Mucosa of descending colon (tissue), 3 donors: ENCODE data around the gene RPL15. TPM values are rescaled to one million over a fixed set of nuclear protein-coding genes. Genes with fewer than 3 reads are reported as not detected.

Source experiments
- ATAC-seq: fragments of 200-7000 bp; cut with Tn5 transposase; one replicate; pipeline ENCODE4 v1.9.1; 2020; ENCODE audit warnings: mild to moderate bottlenecking, moderate library complexity
- DNase-seq, 3 donors: peaks; one replicate each; pipeline ENCODE4 v3.0.0-alpha.2; 2020
- H3K36me3 ChIP-seq: fragments of 200-600 bp; one replicate; pipeline ENCODE4 v1.8.0; 2021; ENCODE audit warnings: low read depth, mild to moderate bottlenecking
- H3K4me1 ChIP-seq: fragments of 200-600 bp; one replicate; pipeline ENCODE4 v1.8.0; 2021; ENCODE audit warnings: low read depth, mild to moderate bottlenecking
- H3K4me3 ChIP-seq: fragments of 200-600 bp; one replicate; pipeline ENCODE4 v1.8.0; 2021; ENCODE audit warnings: mild to moderate bottlenecking
- H3K9me3 ChIP-seq: fragments of 200-600 bp; one replicate; pipeline ENCODE4 v1.8.0; 2021; ENCODE audit warnings: mild to moderate bottlenecking
- intact Hi-C, 2 donors: fragments of 100-400 bp; cut with DNase I in 1 of 2; cut with micrococcal nuclease in 1 of 2; formaldehyde crosslinking; loops; one replicate each; pipeline versions ENCODE4 v1.11.0 to v1.11.1; 2022; cut with DNase I, micrococcal nuclease
- total RNA-seq, 3 donors: library from RNA; stranded (reverse); fragmentation: NEBNext Ultra II Directional in 2 of 3; extraction: Animal tissue kit (Norgen Biotek cat#: 25700) in 2 of 3; gene quantifications; one replicate each; pipeline versions ENCODE4 v1.2.1 to v1.2.4, GENCODE V29; 2021 to 2023
- TF ChIP-seq, protein P1 (sequence below): fragments of 200-600 bp; IDR thresholded peaks from one replicate; pipeline ENCODE4 v1.8.0; 2022; ENCODE audit warnings: antibody characterized with exemption, mild to moderate bottlenecking
- donor health status: DM: no; HTN: no; CAD: no; lungs with moderate emphysema.
- donor health status: DM: no; HTN: no; CAD: no.
- donor health status: DM: no; HTN: yes; CAD: no.

The RPL15 gene
- total RNA-seq, 3 donors from 2014 or later: 1,277 to 1,409 (median 1,319) TPM

DNA sequence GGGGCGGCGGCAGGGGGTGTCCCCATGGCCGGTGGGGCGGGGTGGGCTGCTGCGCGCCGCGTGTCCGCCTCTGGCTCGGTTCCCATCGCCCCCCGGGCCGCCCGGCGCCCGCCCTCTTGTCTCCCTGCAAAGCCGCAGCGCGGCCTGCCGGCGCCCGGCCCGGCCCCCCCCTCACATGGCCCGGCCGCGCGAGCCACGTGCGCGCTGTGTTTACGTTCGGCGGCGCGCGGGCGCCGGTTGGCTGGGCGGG lies 28.7 kb downstream of the RPL15 start:
- Histone ChIP-seq H3K4me3 (peak overlapping the region; percentile 54), H3K4me1 (peaks cover 21% of the 10 kb centered on the region), H3K36me3 (peaks cover 4% of the 10 kb centered on the region), H3K9me3 (no peaks in the 10 kb centered on the region)
- no peak for ATAC-seq
- TF ChIP-seq, protein P1, sequence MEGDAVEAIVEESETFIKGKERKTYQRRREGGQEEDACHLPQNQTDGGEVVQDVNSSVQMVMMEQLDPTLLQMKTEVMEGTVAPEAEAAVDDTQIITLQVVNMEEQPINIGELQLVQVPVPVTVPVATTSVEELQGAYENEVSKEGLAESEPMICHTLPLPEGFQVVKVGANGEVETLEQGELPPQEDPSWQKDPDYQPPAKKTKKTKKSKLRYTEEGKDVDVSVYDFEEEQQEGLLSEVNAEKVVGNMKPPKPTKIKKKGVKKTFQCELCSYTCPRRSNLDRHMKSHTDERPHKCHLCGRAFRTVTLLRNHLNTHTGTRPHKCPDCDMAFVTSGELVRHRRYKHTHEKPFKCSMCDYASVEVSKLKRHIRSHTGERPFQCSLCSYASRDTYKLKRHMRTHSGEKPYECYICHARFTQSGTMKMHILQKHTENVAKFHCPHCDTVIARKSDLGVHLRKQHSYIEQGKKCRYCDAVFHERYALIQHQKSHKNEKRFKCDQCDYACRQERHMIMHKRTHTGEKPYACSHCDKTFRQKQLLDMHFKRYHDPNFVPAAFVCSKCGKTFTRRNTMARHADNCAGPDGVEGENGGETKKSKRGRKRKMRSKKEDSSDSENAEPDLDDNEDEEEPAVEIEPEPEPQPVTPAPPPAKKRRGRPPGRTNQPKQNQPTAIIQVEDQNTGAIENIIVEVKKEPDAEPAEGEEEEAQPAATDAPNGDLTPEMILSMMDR: no peak
- no peak for DNase-seq
- intact Hi-C loops: no loop called here

DNA sequence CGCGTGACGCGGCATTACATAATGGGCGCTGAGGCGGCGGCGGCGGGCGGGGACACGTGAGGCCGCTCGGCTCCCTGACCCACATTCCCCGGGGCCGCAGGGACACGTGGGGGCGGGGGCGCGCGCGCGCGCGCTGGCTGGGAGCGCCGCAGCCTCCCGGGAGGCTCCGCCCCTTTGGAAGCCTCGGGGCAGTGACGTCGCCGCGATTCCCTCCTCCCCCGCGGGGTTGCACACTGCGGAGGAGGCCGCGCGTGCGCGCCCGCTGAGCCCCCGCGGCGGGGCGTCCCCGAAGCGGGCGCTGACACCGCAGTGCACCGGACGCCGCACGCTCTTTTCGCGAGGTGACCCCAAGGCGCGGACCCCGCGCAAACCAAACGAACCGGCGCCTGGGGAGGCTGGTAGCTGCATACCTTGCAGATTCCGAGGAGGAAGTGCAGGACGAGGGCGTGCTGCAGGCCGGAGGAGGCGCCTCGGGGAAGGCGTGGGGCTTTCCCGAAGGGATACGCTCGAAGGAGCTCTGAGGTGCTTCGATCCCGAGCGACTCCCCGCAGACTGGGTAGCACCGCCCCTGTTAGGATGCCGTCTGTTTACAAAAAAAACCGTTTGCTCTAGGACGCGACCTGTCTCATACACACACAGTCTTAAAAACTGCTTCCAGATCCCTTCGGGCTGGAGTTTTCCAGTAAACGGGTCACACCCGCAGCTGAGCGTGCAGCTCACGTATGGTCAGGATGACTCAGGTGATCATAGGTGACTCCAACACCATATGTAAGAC lies 29.2 kb downstream of the RPL15 start:
- Histone ChIP-seq H3K4me1 (peaks cover 23% of the 10 kb centered on the region), H3K36me3 (peaks cover 4% of the 10 kb centered on the region), H3K9me3 (no peaks in the 10 kb centered on the region), H3K4me3 (peak overlapping the region; percentile 54)
- intact Hi-C loops: no loop called here
- TF ChIP-seq, protein P1: no peak
- DNase-seq (peak; percentile 98 to 99 (median 99)), ATAC-seq (peak; percentile 94)

DNA sequence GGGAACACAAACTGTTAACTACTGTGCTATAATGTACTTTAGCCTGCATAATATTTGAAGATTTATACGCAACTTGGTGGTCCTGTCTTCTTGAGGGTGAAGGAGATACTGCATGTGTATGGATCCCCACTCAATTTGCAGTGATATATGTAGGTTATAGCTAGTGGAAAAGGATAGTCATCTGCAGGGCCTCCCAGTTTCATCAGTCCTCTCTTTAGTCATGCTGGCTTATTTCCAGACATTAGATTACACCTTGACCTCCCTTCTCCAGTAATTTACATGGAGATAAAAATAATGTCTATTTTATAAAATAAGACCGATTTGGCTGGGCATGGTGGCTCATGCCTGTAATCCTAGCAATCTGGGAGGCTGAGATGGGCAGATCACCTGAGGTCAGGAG lies 31.8 kb downstream of the RPL15 start:
- ATAC-seq: no peak
- TF ChIP-seq, protein P1: no peak
- intact Hi-C loops: no loop called here
- Histone ChIP-seq H3K36me3 (peaks cover 4% of the 10 kb centered on the region), H3K4me1 (peaks cover 23% of the 10 kb centered on the region), H3K4me3 (no peak overlapping the region), H3K9me3 (no peaks in the 10 kb centered on the region)
- no peak for DNase-seq

DNA sequence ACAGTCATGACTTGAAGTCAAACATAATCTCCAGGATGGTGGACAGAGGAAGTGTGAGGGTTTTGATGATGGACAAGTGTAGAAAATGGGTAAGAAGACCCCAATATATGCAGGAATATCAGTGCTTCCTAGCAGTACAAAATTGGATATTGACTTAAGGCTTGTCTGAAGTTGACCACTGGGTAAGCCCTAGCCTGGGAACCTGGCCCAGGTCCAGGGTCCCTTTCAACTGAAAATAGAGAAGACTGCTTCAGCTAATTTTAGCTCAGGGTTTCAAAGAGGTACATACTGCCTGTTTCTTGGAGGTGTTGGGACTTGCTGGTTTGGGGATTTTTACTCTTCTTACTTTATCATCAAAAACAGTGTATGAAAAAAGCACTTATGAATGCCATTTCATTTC lies 32.9 kb downstream of the RPL15 start:
- ATAC-seq (no peak), DNase-seq (peak in 1 of 3 donors; percentile 36)
- Histone ChIP-seq H3K36me3 (peaks cover 4% of the 10 kb centered on the region), H3K4me3 (no peak overlapping the region), H3K4me1 (peaks cover 19% of the 10 kb centered on the region), H3K9me3 (no peaks in the 10 kb centered on the region)
- TF ChIP-seq, protein P1: no peak
- intact Hi-C loops: no loop called here

DNA sequence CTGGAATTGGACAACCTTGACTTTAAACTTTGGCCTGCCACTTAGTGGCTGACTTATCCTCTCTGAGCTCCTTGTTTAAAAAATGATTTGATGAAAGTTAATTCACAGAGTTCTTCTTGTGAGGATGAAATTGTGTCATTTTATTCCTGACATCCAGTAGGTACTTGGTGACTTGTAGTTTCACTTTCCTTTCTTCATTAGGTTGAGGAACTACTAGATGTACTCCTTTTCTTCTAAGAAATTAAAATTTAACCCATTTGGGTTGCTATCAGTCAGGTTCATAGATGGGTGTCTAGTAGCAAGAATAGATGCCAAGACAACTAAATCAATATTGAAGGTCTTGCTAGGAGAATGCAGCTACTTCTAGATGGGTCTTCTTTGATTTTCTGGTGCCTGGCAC lies 33.4 kb downstream of the RPL15 start:
- DNase-seq: no peak
- H3K36me3 ChIP-seq: peaks cover 4% of the 10 kb centered on the region
- TF ChIP-seq, protein P1: no peak
- peaks cover 19% of the 10 kb centered on the region for H3K4me1 ChIP-seq
- no peak for ATAC-seq
- intact Hi-C loops: no loop called here
- H3K9me3 ChIP-seq: no peaks in the 10 kb centered on the region
- H3K4me3 ChIP-seq: no peak overlapping the region

DNA sequence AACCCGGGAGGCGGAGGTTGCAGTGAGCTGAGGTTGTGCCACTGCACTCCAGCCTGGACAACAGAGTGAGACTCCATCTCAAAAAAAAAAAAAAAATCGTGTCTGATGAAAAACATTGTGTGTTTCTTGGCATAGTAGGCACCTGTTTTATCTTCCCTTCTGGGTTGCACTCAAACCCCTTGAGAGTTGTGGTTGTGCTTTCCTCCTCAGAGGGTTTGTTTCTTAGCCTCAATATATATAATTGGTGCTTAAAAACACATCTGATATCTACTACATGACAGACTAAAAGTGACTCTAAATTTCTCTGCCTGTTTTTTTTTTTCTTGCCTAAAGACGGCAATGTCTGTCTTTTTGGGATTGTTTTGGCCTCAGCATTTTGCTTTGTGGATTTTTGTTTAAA lies 35.7 kb downstream of the RPL15 start:
- intact Hi-C loops: no loop called here
- no peak overlapping the region for H3K4me3 ChIP-seq
- DNase-seq (no peak), ATAC-seq (peak; percentile 22)
- peaks cover 10% of the 10 kb centered on the region for H3K4me1 ChIP-seq
- H3K9me3 ChIP-seq: no peaks in the 10 kb centered on the region
- TF ChIP-seq, protein P1: no peak
- H3K36me3 ChIP-seq: no peaks in the 10 kb centered on the region
